Measurements from ENCODE around the gene FHIT.

DNA sequence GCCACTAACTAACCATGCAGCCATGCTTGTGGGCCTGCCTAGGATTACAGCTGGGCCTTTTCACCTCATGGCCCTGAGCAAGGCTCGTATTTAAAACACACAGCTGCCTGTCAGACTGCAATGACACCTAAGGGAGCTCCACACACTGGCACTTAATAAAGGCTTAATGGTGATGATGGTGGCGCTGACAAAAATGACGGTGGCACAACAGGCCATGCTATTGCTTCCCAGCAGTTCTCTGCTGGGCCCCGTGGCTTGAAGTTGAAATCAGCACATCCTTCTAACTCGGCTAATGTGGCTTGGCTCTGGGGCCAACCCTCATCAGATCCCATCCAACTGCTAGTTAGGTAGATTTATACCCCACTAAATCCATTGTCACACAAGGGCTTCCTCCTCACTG lies 112.9 kb downstream of the FHIT start:
- TF ChIP-seq, protein P1, sequence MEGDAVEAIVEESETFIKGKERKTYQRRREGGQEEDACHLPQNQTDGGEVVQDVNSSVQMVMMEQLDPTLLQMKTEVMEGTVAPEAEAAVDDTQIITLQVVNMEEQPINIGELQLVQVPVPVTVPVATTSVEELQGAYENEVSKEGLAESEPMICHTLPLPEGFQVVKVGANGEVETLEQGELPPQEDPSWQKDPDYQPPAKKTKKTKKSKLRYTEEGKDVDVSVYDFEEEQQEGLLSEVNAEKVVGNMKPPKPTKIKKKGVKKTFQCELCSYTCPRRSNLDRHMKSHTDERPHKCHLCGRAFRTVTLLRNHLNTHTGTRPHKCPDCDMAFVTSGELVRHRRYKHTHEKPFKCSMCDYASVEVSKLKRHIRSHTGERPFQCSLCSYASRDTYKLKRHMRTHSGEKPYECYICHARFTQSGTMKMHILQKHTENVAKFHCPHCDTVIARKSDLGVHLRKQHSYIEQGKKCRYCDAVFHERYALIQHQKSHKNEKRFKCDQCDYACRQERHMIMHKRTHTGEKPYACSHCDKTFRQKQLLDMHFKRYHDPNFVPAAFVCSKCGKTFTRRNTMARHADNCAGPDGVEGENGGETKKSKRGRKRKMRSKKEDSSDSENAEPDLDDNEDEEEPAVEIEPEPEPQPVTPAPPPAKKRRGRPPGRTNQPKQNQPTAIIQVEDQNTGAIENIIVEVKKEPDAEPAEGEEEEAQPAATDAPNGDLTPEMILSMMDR (conservative IDR thresholded peaks at IDR 0.05): no peak
- no peak for TF ChIP-seq EZH2 (IDR thresholded peaks at IDR 0.05; ENCODE audit: low read depth)

Data from PC-9 (cell line).